Measurements from ENCODE around the gene DDX19B. TPM values are rescaled to one million over a fixed set of nuclear protein-coding genes. Genes with fewer than 3 reads are reported as not detected.
A peak's percentile ranks its signal among the peaks of the same experiment; 100 is the strongest.
"Not testable (repeated sequence)": the region's sequence is repeated elsewhere in the genome, so short reads cannot be mapped to it uniquely, and the experiment has no call there.

Gene DDX19B
- total RNA-seq: 10 to 100 TPM; 36.0 to 38.8 TPM
- 52.9 TPM for polyA plus RNA-seq

GRCh38 chr16:70298988-70299938 lies at the start of gene DDX19B:
Gene DDX19B (plus strand): TSS chr16:70299186. CDS start chr16:70299298, 112 bp downstream.
- H3K27me3 ChIP-seq (ENCODE audit: insufficient read depth, low read length, poor library complexity, severe bottlenecking): no peaks in the 10 kb centered on the region
- H3K9me3 ChIP-seq (ENCODE audit: low read length): no peaks in the 10 kb centered on the region
- no peaks in the 10 kb centered on the region for H3K36me3 ChIP-seq (ENCODE audit: insufficient read depth, low read length)
- H3K27me3 Mint-ChIP-seq: no peaks in the 10 kb centered on the region
- peak within 1 kb of the TSS; percentile 89 to 98 (median 97) for H3K4me3 Mint-ChIP-seq
- peaks cover 7 to 31% (median 17%) of the 10 kb centered on the region in 3 donors for H3K36me3 Mint-ChIP-seq
- peaks cover 0 to 8% (median 4%) of the 10 kb centered on the region in 5 donors for H3K9me3 Mint-ChIP-seq
- CTCF ChIA-PET: interaction anchor here (1.3 to 2.4 kb wide), 5 partner anchors 8 to 47 kb away, joined by 4 to 10 read pairs (median 6); partner anchors contain the start of gene DDX19A
- DNase-seq: peak; percentile 32 to 72 (median 56)
- peak within 1 kb of the TSS; percentile 90 for H3K27ac ChIP-seq (ENCODE audit: low read depth, low read length)
- peak within 1 kb of the TSS; percentile 87 to 99 (median 98) for H3K27ac Mint-ChIP-seq
- peaks cover 38 to 49% (median 47%) of the 10 kb centered on the region in 3 donors for H3K4me1 Mint-ChIP-seq
- H3K4me1 ChIP-seq (ENCODE audit: insufficient read depth, low read length): peaks cover 19% of the 10 kb centered on the region
- H3K4me3 ChIP-seq (ENCODE audit: low read length): peak within 1 kb of the TSS; percentile 88
- POLR2A ChIA-PET: interaction anchor here (0.7 to 3.5 kb wide), 7 partner anchors 11 to 82 kb away, joined by 3 to 44 read pairs (median 5); partner anchors contain the start of genes AARS1, DDX19A and EXOSC6

- H3K9me3 ChIP-seq (ENCODE audit: low read length); H3K27me3 Mint-ChIP-seq; CTCF ChIA-PET; H3K27me3 ChIP-seq (ENCODE audit: insufficient read depth, low read length, poor library complexity, severe bottlenecking); H3K9me3 Mint-ChIP-seq; H3K4me3 ChIP-seq (ENCODE audit: low read length); DNase-seq; H3K27ac ChIP-seq (ENCODE audit: low read depth, low read length); POLR2A ChIA-PET: not testable (repeated sequence)
- H3K4me1 Mint-ChIP-seq: peaks cover 27 to 43% (median 40%) of the 10 kb centered on the region in 3 donors
- Histone ChIP-seq H3K36me3 (ENCODE audit: insufficient read depth, low read length) (peaks cover 11% of the 10 kb centered on the region), H3K4me1 (ENCODE audit: insufficient read depth, low read length) (peaks cover 19% of the 10 kb centered on the region)
- peaks cover 0 to 37% (median 0%) of the 10 kb centered on the region in 3 donors for H3K36me3 Mint-ChIP-seq
- H3K4me3 Mint-ChIP-seq: peak overlapping the region; percentile 35 to 84 (median 55)
- H3K27ac Mint-ChIP-seq: peak overlapping the region in 7 of 8 donors; percentile 25 to 95 (median 71)
These were observed 49.3 kb upstream of the DDX19B start for GRCh38 chr16:70249697-70250096.

- H3K4me1 ChIP-seq (ENCODE audit: insufficient read depth, low read length): peaks cover 19% of the 10 kb centered on the region
- H3K36me3 ChIP-seq (ENCODE audit: insufficient read depth, low read length): peaks cover 18% of the 10 kb centered on the region
- Mint-ChIP-seq H3K27ac (peak overlapping the region in 7 of 8 donors; percentile 72 to 95 (median 80)), H3K4me3 (peak overlapping the region; percentile 75 to 84 (median 82)), H3K4me1 (peaks cover 24 to 39% (median 36%) of the 10 kb centered on the region in 3 donors), H3K36me3 (peaks cover 0 to 48% (median under 1%) of the 10 kb centered on the region in 3 donors), H3K9me3 (no peaks in the 10 kb centered on the region), H3K27me3 (no peaks in the 10 kb centered on the region)
- CTCF ChIA-PET: interaction anchor here (0.8 to 2.5 kb wide), 8 partner anchors 9 to 47 kb away, joined by 3 to 15 read pairs (median 4); partner anchors contain the start of gene AARS1
- H3K27me3 ChIP-seq (ENCODE audit: insufficient read depth, low read length, poor library complexity, severe bottlenecking): no peaks in the 10 kb centered on the region
- H3K4me3 ChIP-seq (ENCODE audit: low read length): peak overlapping the region; percentile 66
- H3K27ac ChIP-seq (ENCODE audit: low read depth, low read length): peak overlapping the region; percentile 60
- POLR2A ChIA-PET: interaction anchor here (0.5 to 2.1 kb wide), 3 partner anchors 38 to 109 kb away, joined by 3 to 12 read pairs (median 4); partner anchors contain the start of genes AARS1 and DDX19B
- peak in 1 of 5 donors; percentile 31 for DNase-seq
- no peaks in the 10 kb centered on the region for H3K9me3 ChIP-seq (ENCODE audit: low read length)
These were observed 48.0 kb upstream of the DDX19B start for GRCh38 chr16:70250748-70251628.

GRCh38 chr16:70251629-70252354 lies 47.2 kb upstream of the DDX19B start, which contains the start of gene EXOSC6:
Gene EXOSC6 (minus strand): TSS chr16:70251940. CDS start chr16:70251900, 40 bp downstream.
- CTCF ChIA-PET: interaction anchor here (0.7 to 2.5 kb wide), 11 partner anchors 10 to 95 kb away, joined by 3 to 15 read pairs (median 4); partner anchors contain the start of genes AARS1, DDX19A and DDX19B
- Histone ChIP-seq H3K4me3 (ENCODE audit: low read length) (peak within 1 kb of the TSS; percentile 66), H3K27me3 (ENCODE audit: insufficient read depth, low read length, poor library complexity, severe bottlenecking) (no peaks in the 10 kb centered on the region), H3K9me3 (ENCODE audit: low read length) (no peaks in the 10 kb centered on the region), H3K4me1 (ENCODE audit: insufficient read depth, low read length) (peaks cover 19% of the 10 kb centered on the region), H3K36me3 (ENCODE audit: insufficient read depth, low read length) (peaks cover 21% of the 10 kb centered on the region), H3K27ac (ENCODE audit: low read depth, low read length) (peak within 1 kb of the TSS; percentile 70)
- H3K9me3 Mint-ChIP-seq: no peaks in the 10 kb centered on the region
- H3K4me3 Mint-ChIP-seq: peak within 1 kb of the TSS; percentile 87 to 97 (median 90)
- POLR2A ChIA-PET: interaction anchor here (0.5 to 2.1 kb wide), 7 partner anchors 31 to 271 kb away, joined by 3 to 12 read pairs (median 3); partner anchors contain the start of genes AARS1, COG4, DDX19A and DDX19B
- DNase-seq: peak; percentile 89 to 95 (median 91)
- peaks cover 22 to 33% (median 28%) of the 10 kb centered on the region in 3 donors for H3K4me1 Mint-ChIP-seq
- no peaks in the 10 kb centered on the region for H3K27me3 Mint-ChIP-seq
- peaks cover 0 to 55% (median 3%) of the 10 kb centered on the region in 3 donors for H3K36me3 Mint-ChIP-seq
- peak within 1 kb of the TSS; percentile 72 to 98 (median 94) for H3K27ac Mint-ChIP-seq

- ChIA-PET POLR2A (interaction anchor here (0.5 to 2.1 kb wide), 6 partner anchors 30 to 271 kb away, joined by 3 to 12 read pairs (median 4); partner anchors contain the start of genes AARS1, COG4, DDX19A and DDX19B), CTCF (interaction anchor here (0.7 to 2.5 kb wide), 10 partner anchors 10 to 95 kb away, joined by 3 to 15 read pairs (median 4); partner anchors contain the start of genes AARS1, DDX19A and DDX19B)
- no peaks in the 10 kb centered on the region for H3K9me3 ChIP-seq (ENCODE audit: low read length)
- H3K36me3 ChIP-seq (ENCODE audit: insufficient read depth, low read length): peaks cover 24% of the 10 kb centered on the region
- H3K4me3 ChIP-seq (ENCODE audit: low read length): no peak overlapping the region
- Mint-ChIP-seq H3K27ac (peak overlapping the region in 7 of 8 donors; percentile 17 to 94 (median 90)), H3K27me3 (no peaks in the 10 kb centered on the region), H3K4me3 (peak overlapping the region in 5 of 7 donors; percentile 11 to 97 (median 87)), H3K36me3 (peaks cover 0 to 59% (median 3%) of the 10 kb centered on the region in 3 donors), H3K4me1 (peaks cover 22 to 32% (median 26%) of the 10 kb centered on the region in 3 donors), H3K9me3 (no peaks in the 10 kb centered on the region)
- no peaks in the 10 kb centered on the region for H3K27me3 ChIP-seq (ENCODE audit: insufficient read depth, low read length, poor library complexity, severe bottlenecking)
- DNase-seq: peak in 1 of 5 donors; percentile 48
- no peak overlapping the region for H3K27ac ChIP-seq (ENCODE audit: low read depth, low read length)
- H3K4me1 ChIP-seq (ENCODE audit: insufficient read depth, low read length): peaks cover 19% of the 10 kb centered on the region
These were observed 46.5 kb upstream of the DDX19B start for GRCh38 chr16:70252355-70252988.

GRCh38 chr16:70253291-70254106 lies 45.5 kb upstream of the DDX19B start:
- Mint-ChIP-seq H3K9me3 (no peaks in the 10 kb centered on the region), H3K4me1 (peaks cover 15 to 23% (median 19%) of the 10 kb centered on the region in 3 donors), H3K27ac (peak overlapping the region in 7 of 8 donors; percentile 23 to 83 (median 46)), H3K36me3 (peaks cover 2 to 66% (median 9%) of the 10 kb centered on the region in 3 donors), H3K4me3 (peak overlapping the region in 2 of 7 donors; percentile 40 to 41), H3K27me3 (no peaks in the 10 kb centered on the region)
- no peak overlapping the region for H3K4me3 ChIP-seq (ENCODE audit: low read length)
- DNase-seq: peak in 4 of 5 donors; percentile 7 to 56 (median 13)
- peaks cover 19% of the 10 kb centered on the region for H3K4me1 ChIP-seq (ENCODE audit: insufficient read depth, low read length)
- no peak overlapping the region for H3K27ac ChIP-seq (ENCODE audit: low read depth, low read length)
- H3K9me3 ChIP-seq (ENCODE audit: low read length): no peaks in the 10 kb centered on the region
- H3K27me3 ChIP-seq (ENCODE audit: insufficient read depth, low read length, poor library complexity, severe bottlenecking): no peaks in the 10 kb centered on the region
- CTCF ChIA-PET: interaction anchor here (0.9 to 2.5 kb wide), 3 partner anchors 10 to 36 kb away, joined by 3 to 15 read pairs (median 6); partner anchors contain the start of gene AARS1
- POLR2A ChIA-PET: interaction anchor here (1.0 kb wide), 1 partner anchor 36 kb away, joined by 4 read pairs; the partner anchor contains the start of gene AARS1
- H3K36me3 ChIP-seq (ENCODE audit: insufficient read depth, low read length): peaks cover 34% of the 10 kb centered on the region

Data from CD8-positive, alpha-beta memory T cell (primary cell).